ENCODE data around the gene TMEM229B. TPM values are rescaled to one million over a fixed set of nuclear protein-coding genes. Genes with fewer than 3 reads are reported as not detected.

TMEM229B gene
- total RNA-seq, 2 donors from 2014 or later = 2.1 to 4.1 TPM

DNA sequence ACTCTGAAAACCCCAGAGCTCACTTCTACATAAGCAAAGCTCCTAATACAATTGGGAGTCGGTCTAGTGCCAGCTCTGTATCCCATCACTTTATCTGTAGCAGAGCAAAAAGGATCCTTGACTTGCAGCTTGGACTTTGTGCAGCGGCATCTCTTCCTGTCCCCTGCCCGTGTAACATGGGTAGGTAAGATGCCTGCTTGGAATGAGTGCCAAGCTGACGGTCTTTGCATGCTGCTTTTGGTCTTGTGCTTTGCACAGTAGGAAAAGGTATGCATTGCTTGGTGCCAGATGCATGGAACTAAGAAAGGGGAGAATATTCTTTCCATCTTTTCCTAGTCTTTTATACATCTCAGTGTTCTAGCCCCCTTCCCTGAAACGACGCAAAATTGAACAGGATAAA is 37.7 kb upstream of the TMEM229B start:
- no peak overlapping the region for H3K27ac ChIP-seq
- TF ChIP-seq, protein P1, sequence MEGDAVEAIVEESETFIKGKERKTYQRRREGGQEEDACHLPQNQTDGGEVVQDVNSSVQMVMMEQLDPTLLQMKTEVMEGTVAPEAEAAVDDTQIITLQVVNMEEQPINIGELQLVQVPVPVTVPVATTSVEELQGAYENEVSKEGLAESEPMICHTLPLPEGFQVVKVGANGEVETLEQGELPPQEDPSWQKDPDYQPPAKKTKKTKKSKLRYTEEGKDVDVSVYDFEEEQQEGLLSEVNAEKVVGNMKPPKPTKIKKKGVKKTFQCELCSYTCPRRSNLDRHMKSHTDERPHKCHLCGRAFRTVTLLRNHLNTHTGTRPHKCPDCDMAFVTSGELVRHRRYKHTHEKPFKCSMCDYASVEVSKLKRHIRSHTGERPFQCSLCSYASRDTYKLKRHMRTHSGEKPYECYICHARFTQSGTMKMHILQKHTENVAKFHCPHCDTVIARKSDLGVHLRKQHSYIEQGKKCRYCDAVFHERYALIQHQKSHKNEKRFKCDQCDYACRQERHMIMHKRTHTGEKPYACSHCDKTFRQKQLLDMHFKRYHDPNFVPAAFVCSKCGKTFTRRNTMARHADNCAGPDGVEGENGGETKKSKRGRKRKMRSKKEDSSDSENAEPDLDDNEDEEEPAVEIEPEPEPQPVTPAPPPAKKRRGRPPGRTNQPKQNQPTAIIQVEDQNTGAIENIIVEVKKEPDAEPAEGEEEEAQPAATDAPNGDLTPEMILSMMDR (IDR thresholded peaks at IDR 0.05) = no peak
- no peaks in the 10 kb centered on the region for H3K9me3 ChIP-seq
- H3K4me3 ChIP-seq = no peak overlapping the region
- no peaks in the 10 kb centered on the region for H3K36me3 ChIP-seq
- no peak for DNase-seq (ENCODE audit: low spot score)
- ATAC-seq (ENCODE audit: insufficient number of reproducible peaks, low FRiP score, low read depth) = no peak
- H3K27me3 ChIP-seq (replicated peaks; ENCODE audit: insufficient read depth) = no peaks in the 10 kb centered on the region
- H3K4me1 ChIP-seq (ENCODE audit: control insufficient read depth in 1 of 2, low read depth in 2 of 2) = no peaks in the 10 kb centered on the region

DNA sequence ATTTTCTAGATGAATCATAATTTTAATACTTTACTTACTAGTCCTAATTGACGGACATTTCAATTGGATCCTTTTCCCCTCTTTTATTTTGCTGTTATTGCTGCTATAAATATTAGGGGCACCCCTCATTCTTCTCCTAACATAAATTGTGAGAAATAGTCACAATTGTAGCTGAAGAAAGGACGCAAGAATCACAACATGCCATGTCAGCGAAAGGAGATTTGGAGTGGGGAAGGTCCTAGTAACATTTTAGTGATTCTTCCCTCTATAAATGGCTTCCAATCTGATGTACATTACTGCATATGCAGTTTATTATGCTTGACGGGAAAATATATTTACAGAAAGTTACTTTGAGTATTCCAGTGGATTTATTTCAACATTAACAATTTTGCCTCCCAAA is 36.9 kb upstream of the TMEM229B start:
- no peak for ATAC-seq (ENCODE audit: insufficient number of reproducible peaks, low FRiP score, low read depth)
- Histone ChIP-seq H3K4me1 (ENCODE audit: control insufficient read depth in 1 of 2, low read depth in 2 of 2) (no peaks in the 10 kb centered on the region), H3K27me3 (replicated peaks; ENCODE audit: insufficient read depth) (no peaks in the 10 kb centered on the region), H3K4me3 (no peak overlapping the region), H3K36me3 (no peaks in the 10 kb centered on the region), H3K9me3 (no peaks in the 10 kb centered on the region), H3K27ac (no peak overlapping the region)
- DNase-seq (ENCODE audit: low spot score) = no peak
- TF ChIP-seq, protein P1 (IDR thresholded peaks at IDR 0.05) = no peak

DNA sequence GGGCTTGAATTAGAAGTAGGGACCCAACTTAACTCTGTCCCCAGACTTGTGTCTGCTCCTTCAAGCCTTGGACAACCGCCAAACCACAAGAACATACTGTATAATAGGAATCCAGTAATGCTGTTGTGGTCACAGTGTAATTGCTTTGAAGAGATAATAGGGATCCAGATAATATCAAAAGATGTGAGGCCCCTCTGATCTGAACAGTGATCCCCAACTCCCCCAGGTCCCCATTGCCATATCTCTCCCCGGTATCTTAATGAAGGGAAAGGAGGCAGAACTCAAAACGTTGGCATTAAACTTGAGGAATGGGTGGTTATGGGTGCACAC is 36.1 kb upstream of the TMEM229B start:
- Histone ChIP-seq H3K27me3 (replicated peaks; ENCODE audit: insufficient read depth) (no peaks in the 10 kb centered on the region), H3K36me3 (no peaks in the 10 kb centered on the region), H3K4me3 (no peak overlapping the region), H3K27ac (no peak overlapping the region), H3K9me3 (no peaks in the 10 kb centered on the region), H3K4me1 (ENCODE audit: control insufficient read depth in 1 of 2, low read depth in 2 of 2) (no peaks in the 10 kb centered on the region)
- no peak for DNase-seq (ENCODE audit: low spot score)
- ATAC-seq (ENCODE audit: insufficient number of reproducible peaks, low FRiP score, low read depth) = no peak
- TF ChIP-seq, protein P1 (IDR thresholded peaks at IDR 0.05) = no peak

DNA sequence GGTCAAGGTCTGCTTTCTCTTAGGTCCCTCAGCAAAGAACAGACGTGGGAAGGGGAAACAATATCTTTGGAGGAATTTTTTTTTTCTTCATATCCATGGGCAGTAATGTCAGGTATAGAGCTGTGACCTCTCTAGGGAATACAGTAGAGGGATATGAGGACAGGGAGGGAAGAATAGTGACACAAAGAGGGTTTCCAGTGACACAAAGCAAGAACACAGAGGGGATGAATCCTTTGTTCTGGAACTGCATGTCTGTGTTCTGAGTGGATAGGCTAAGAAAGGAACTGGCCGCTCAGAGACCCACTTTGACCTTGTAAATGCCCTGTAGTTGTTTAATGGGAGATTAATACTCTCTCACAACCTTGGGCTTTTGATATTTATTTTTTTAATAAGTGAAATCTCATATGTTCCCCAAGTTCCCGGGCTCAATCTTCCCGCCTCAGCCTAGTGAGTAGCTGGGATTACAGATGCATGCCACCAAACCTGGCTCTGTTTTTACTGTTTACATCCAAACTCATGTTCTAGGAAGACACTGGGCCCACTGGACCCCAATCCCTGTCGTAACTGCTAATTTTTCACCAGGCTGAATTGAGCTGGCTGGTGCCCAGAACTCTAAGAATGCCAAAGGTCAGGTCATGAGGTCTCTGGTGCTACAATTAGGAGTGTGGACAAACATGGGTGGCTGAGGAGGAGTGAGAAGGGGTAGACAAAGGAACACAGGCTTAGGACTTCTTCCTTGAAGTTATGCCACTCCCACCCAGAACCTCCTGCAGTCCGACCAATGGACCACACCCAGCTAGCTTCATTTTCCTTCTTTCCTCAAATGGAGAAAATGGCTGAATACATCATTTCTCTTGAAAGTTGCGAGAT is 35.5 kb upstream of the TMEM229B start:
- TF ChIP-seq, protein P1 (IDR thresholded peaks at IDR 0.05) = no peak
- DNase-seq (ENCODE audit: low spot score) = no peak
- no peak for ATAC-seq (ENCODE audit: insufficient number of reproducible peaks, low FRiP score, low read depth)

DNA sequence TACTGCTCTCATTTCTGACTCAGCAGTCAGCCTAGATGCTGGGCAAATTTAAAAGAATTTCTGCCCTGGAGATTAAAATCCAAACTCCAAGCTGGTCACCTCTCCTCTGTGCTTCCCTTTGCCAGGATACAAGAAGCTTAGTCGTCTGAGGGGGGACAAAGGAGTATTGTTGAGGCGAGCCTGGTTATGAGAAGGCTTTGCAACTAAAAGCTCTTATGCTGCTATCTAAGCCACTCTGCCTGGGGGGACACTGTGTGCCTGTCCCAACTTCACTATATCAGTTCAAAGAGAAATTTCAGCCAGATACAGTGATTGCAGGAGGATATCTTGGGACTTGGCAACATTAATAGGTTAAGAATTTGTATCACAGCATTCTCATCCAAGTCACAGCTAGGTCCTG is 33.7 kb upstream of the TMEM229B start:
- Histone ChIP-seq H3K9me3 (no peaks in the 10 kb centered on the region), H3K36me3 (no peaks in the 10 kb centered on the region), H3K27me3 (replicated peaks; ENCODE audit: insufficient read depth) (no peaks in the 10 kb centered on the region), H3K4me3 (no peak overlapping the region), H3K27ac (no peak overlapping the region), H3K4me1 (ENCODE audit: control insufficient read depth in 1 of 2, low read depth in 2 of 2) (no peaks in the 10 kb centered on the region)
- DNase-seq (ENCODE audit: low spot score) (no peak), ATAC-seq (ENCODE audit: insufficient number of reproducible peaks, low FRiP score, low read depth) (no peak)
- TF ChIP-seq, protein P1 (IDR thresholded peaks at IDR 0.05) = no peak

More for the DNA sequence above, 35.5 kb upstream of the TMEM229B start:
- Histone ChIP-seq H3K27me3 (replicated peaks; ENCODE audit: insufficient read depth) (no peaks in the 10 kb centered on the region), H3K27ac (no peak overlapping the region), H3K9me3 (no peaks in the 10 kb centered on the region), H3K4me3 (no peak overlapping the region), H3K4me1 (ENCODE audit: control insufficient read depth in 1 of 2, low read depth in 2 of 2) (no peaks in the 10 kb centered on the region), H3K36me3 (no peaks in the 10 kb centered on the region)
